A549 (cell line): Measurements from ENCODE around the gene IFNA17.

ENCODE experiments used
- CEBPB ChIP-seq, 2 experiments: fragments of >200 bp in 1 of 2; sonication (Bioruptor Twin) in 1 of 2; formaldehyde crosslinking in 1 of 2; IDR thresholded peaks; 2 replicates each; pipeline ENCODE4 v1.6.1; 2012 to 2016
- CTCF ChIP-seq: fragments of >200 bp; sonication (Bioruptor Twin); formaldehyde crosslinking; IDR thresholded peaks from 3 replicates; pipeline ENCODE4 v1.5.1; 2016
- EP300 ChIP-seq, 2 experiments: fragments of >200 bp; sonication (Bioruptor Twin); formaldehyde crosslinking; IDR thresholded peaks; 2 replicates in 1 of 2; 3 replicates in 1 of 2; pipeline ENCODE4 v1.6.1; 2016 to 2017
- ESRRA ChIP-seq: fragments of 150-350 bp; IDR thresholded peaks from 2 replicates; pipeline ENCODE4 v1.6.1; 2014; ENCODE audit warnings: mild to moderate bottlenecking, low read length, borderline replicate concordance
- HDAC2 ChIP-seq: fragments of 200-600 bp; sonication (generic); IDR thresholded peaks from 2 replicates; pipeline ENCODE4 v1.6.1; 2016
- MAX ChIP-seq: IDR thresholded peaks from 2 replicates; pipeline ENCODE4 v1.6.1; 2012
- PHF8 ChIP-seq: fragments of 200-600 bp; sonication (generic); IDR thresholded peaks from 2 replicates; pipeline ENCODE4 v1.6.1; 2016; ENCODE audit warnings: low read depth, mild to moderate bottlenecking, antibody characterized with exemption, moderate library complexity, borderline replicate concordance
- POLR2A ChIP-seq: IDR thresholded peaks from 2 replicates; pipeline ENCODE4 v1.6.1; 2012; ENCODE audit warnings: mild to moderate bottlenecking, low read length
- RCOR1 ChIP-seq: fragments of 150-350 bp; IDR thresholded peaks from 2 replicates; pipeline ENCODE4 v1.6.1; 2014; ENCODE audit warnings: antibody characterized with exemption, low read length, low read depth
- REST ChIP-seq: fragments of 200-600 bp; sonication (generic); IDR thresholded peaks from 2 replicates; pipeline ENCODE4 v1.6.1; 2016; ENCODE audit warnings: antibody characterized with exemption, mild to moderate bottlenecking, moderate library complexity
- RFX5 ChIP-seq: fragments of 450-650 bp; IDR thresholded peaks from 2 replicates; pipeline ENCODE4 v1.7.1; 2014; ENCODE audit warnings: antibody characterized with exemption, mild to moderate bottlenecking, moderate library complexity

GRCh38 chr9:21233258-21233657, 5.2 kb upstream of the IFNA17 start:
- TF ChIP-seq CEBPB (IDR thresholded peaks at IDR 0.05) = no peak
- TF ChIP-seq HDAC2 = no peak
- TF ChIP-seq CTCF = no peak
- no peak for TF ChIP-seq POLR2A
- no peak for TF ChIP-seq MAX
- no peak for TF ChIP-seq EP300 (IDR thresholded peaks at IDR 0.05)
- no peak for TF ChIP-seq ESRRA
- no peak for TF ChIP-seq PHF8
- TF ChIP-seq RCOR1 = no peak
- TF ChIP-seq RFX5 = no peak
- no peak for TF ChIP-seq REST
